Prostate gland (tissue), 2 donors: ENCODE measurements around the gene ACOT12.

Source experiments
- POLR2A ChIP-seq: fragments of 450-650 bp; IDR thresholded peaks from one replicate; pipeline ENCODE4 v1.6.1; 2016; ENCODE audit warnings: antibody characterized with exemption, mild to moderate bottlenecking
- POLR2AphosphoS5 ChIP-seq: sonication (generic); formaldehyde crosslinking; IDR thresholded peaks from one replicate; pipeline ENCODE4 v1.6.1; 2017; ENCODE audit warnings: antibody characterized with exemption
- TF ChIP-seq, protein P1 (sequence below), 4 experiments: fragments of 200-600 bp in 2 of 4; fragments of 450-650 bp in 2 of 4; sonication (generic) in 2 of 4; IDR thresholded peaks; 1 replicate in 3 of 4; 2 replicates in 1 of 4; pipeline ENCODE4 v1.5.1; 2016 to 2019; ENCODE audit warnings: antibody characterized with exemption in 4 of 4, mild to moderate bottlenecking in 2 of 4, moderate library complexity in 2 of 4

DNA sequence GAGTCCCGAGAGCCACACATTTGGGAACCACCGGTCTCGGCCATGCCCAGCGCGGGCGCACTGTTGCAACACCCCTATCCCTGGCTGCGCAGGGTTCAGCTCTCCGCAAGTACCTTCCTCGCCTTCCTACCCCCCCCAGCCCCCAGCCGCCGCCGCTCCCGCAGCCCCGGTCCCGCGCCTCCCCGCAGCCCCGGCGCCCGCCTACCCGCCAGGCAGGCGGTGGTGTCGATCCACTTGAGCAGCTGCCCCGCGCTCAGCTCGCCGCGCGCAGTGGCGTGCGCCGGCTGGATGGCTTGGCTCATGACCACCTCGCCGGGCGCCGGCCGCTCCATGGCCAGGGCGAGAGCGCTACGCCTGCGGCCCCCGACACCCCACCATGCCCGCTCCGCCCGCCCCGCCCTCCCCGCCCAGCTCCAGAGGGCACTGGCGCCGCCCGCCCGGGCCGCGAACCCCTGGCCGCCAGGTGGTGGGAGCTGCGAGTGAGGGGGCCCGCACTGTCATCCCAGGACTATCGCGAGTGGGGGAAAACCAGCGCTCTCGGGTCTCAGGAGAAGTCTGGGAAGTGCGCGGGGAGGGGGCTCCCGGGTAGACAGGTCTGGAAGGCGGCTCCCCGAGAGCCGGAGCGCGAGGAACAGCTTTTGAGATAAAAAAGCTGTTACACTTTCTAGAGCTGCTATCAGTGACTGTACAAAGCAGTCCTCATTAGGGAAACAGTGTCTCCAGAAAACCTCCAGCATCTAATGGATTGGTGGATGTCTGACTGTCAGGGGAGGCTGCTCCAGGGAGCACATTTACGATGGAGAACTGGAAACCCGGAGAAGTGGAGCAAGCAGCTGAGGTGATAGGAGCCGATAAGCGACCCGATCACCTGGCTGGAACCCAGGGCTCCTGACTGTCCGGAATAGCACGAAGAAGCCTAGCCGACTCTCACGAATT lies at the start of gene ACOT12:
- TF ChIP-seq, protein P1, sequence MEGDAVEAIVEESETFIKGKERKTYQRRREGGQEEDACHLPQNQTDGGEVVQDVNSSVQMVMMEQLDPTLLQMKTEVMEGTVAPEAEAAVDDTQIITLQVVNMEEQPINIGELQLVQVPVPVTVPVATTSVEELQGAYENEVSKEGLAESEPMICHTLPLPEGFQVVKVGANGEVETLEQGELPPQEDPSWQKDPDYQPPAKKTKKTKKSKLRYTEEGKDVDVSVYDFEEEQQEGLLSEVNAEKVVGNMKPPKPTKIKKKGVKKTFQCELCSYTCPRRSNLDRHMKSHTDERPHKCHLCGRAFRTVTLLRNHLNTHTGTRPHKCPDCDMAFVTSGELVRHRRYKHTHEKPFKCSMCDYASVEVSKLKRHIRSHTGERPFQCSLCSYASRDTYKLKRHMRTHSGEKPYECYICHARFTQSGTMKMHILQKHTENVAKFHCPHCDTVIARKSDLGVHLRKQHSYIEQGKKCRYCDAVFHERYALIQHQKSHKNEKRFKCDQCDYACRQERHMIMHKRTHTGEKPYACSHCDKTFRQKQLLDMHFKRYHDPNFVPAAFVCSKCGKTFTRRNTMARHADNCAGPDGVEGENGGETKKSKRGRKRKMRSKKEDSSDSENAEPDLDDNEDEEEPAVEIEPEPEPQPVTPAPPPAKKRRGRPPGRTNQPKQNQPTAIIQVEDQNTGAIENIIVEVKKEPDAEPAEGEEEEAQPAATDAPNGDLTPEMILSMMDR (IDR thresholded peaks at IDR 0.05) = no peak
- TF ChIP-seq POLR2AphosphoS5 = no peak
- TF ChIP-seq POLR2A = no peak
